ENCODE results near the gene MAGEA9.
"Not testable (repeated sequence)": the region's sequence is repeated elsewhere in the genome, so short reads cannot be mapped to it uniquely, and the experiment has no call there.

The MAGEA9 gene

GRCh38 chrX:149818652-149819051 is 36.9 kb downstream of the MAGEA9 start:
- no peak for DNase-seq

GRCh38 chrX:149819371-149819770 is 37.6 kb downstream of the MAGEA9 start:
- no peak for DNase-seq

GRCh38 chrX:149825424-149825823 is 43.7 kb downstream of the MAGEA9 start:
- no peak for DNase-seq

GRCh38 chrX:149827254-149827653 is 45.5 kb downstream of the MAGEA9 start:
- no peak for DNase-seq

- no peak for DNase-seq
Measured at GRCh38 chrX:149829751-149830191, 48.0 kb downstream of the MAGEA9 start.

- DNase-seq: no peak
Measured at GRCh38 chrX:149830192-149830873, 48.6 kb downstream of the MAGEA9 start.

GRCh38 chrX:149831473-149831872 is 49.7 kb downstream of the MAGEA9 start:
- DNase-seq: no peak

GRCh38 chrX:149836728-149837127 is 55.0 kb downstream of the MAGEA9 start:
- DNase-seq: not testable (repeated sequence)

- DNase-seq: no peak
Measured at GRCh38 chrX:149837167-149837566, 55.4 kb downstream of the MAGEA9 start.
